Measurements from ENCODE around the gene TESK2. TPM values are rescaled to one million over a fixed set of nuclear protein-coding genes. Genes with fewer than 3 reads are reported as not detected.

Gene TESK2
- total RNA-seq, 6 donors from 2014 or later = 2.3 to 7.4 (median 5.7) TPM

- DNase-seq (no peak), ATAC-seq (ENCODE audit: low FRiP score in 2 of 2) (peak in 1 of 2 donors; percentile 24)
- WGBS, 2 donors = 66 to 76% methylated on average over 12 to 15 of the region's 15 CpGs
Measured at GRCh38 chr1:45508295-45509151, 17.6 kb upstream of the TESK2 start.

GRCh38 chr1:45507893-45508292 lies 16.9 kb upstream of the TESK2 start:
- ATAC-seq (ENCODE audit: low FRiP score in 2 of 2) (no peak), DNase-seq (no peak)
- Histone ChIP-seq H3K36me3 (peaks cover 18 to 48% (median 36%) of the 10 kb centered on the region in 4 donors), H3K9me3 (no peaks in the 10 kb centered on the region), H3K4me1 (peaks cover 5 to 15% (median 11%) of the 10 kb centered on the region in 4 donors), H3K27ac (peak overlapping the region in 3 of 4 donors; percentile 11 to 57 (median 50)), H3K27me3 (no peaks in the 10 kb centered on the region), H3K4me3 (no peak overlapping the region)
- 69 to 94% methylated on average over 3 to 4 of the region's 4 CpGs for WGBS, 2 donors
- TF ChIP-seq EP300 (IDR thresholded peaks at IDR 0.05) = no peak
- TF ChIP-seq POLR2AphosphoS5 (IDR thresholded peaks at IDR 0.05) = no peak
- TF ChIP-seq POLR2A (IDR thresholded peaks at IDR 0.05) = no peak
- TF ChIP-seq, protein P1, sequence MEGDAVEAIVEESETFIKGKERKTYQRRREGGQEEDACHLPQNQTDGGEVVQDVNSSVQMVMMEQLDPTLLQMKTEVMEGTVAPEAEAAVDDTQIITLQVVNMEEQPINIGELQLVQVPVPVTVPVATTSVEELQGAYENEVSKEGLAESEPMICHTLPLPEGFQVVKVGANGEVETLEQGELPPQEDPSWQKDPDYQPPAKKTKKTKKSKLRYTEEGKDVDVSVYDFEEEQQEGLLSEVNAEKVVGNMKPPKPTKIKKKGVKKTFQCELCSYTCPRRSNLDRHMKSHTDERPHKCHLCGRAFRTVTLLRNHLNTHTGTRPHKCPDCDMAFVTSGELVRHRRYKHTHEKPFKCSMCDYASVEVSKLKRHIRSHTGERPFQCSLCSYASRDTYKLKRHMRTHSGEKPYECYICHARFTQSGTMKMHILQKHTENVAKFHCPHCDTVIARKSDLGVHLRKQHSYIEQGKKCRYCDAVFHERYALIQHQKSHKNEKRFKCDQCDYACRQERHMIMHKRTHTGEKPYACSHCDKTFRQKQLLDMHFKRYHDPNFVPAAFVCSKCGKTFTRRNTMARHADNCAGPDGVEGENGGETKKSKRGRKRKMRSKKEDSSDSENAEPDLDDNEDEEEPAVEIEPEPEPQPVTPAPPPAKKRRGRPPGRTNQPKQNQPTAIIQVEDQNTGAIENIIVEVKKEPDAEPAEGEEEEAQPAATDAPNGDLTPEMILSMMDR (IDR thresholded peaks at IDR 0.05) = no peak

More at GRCh38 chr1:45508295-45509151, 17.6 kb upstream of the TESK2 start:
- TF ChIP-seq POLR2A (IDR thresholded peaks at IDR 0.05) (no peak), EP300 (IDR thresholded peaks at IDR 0.05) (no peak), POLR2AphosphoS5 (IDR thresholded peaks at IDR 0.05) (no peak)
- TF ChIP-seq, protein P1 (IDR thresholded peaks at IDR 0.05) = peak in 3 of 6 experiments; percentile 10 to 33 (median 27)
- Histone ChIP-seq H3K27me3 (no peaks in the 10 kb centered on the region), H3K9me3 (no peaks in the 10 kb centered on the region), H3K4me1 (peaks cover 5 to 16% (median 13%) of the 10 kb centered on the region in 4 donors), H3K4me3 (no peak overlapping the region), H3K27ac (peak overlapping the region; percentile 11 to 57 (median 41)), H3K36me3 (peaks cover 18 to 54% (median 42%) of the 10 kb centered on the region in 4 donors)

DNA sequence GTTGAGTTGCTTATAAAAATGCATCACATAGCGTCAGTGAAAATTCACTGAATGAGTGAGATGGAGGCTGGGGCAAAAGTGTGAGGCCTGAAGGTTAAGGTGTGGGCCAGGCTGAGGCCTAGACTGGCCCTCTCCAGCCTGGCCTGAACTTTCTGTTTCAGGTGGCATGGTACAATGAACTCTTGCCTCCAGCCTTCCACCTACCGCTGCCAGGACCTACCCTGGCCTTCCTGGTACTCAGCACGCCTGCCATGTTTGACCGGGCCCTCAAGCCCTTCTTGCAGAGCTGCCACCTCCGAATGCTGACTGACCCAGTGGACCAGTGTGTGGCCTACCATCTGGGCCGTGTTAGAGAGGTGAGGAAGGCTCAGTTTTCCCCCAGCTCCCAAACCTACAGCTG lies 16.2 kb upstream of the TESK2 start:
- peak overlapping the region in 1 of 4 donors; percentile 50 for H3K27ac ChIP-seq
- TF ChIP-seq POLR2A (IDR thresholded peaks at IDR 0.05) (no peak), POLR2AphosphoS5 (IDR thresholded peaks at IDR 0.05) (no peak), EP300 (IDR thresholded peaks at IDR 0.05) (no peak)
- TF ChIP-seq, protein P1 (IDR thresholded peaks at IDR 0.05) = no peak
- 92 to 94% methylated on average over 6 of the region's 6 CpGs for WGBS, 2 donors
- peak in 1 of 2 donors; percentile 16 for ATAC-seq (ENCODE audit: low FRiP score in 2 of 2)
- H3K9me3 ChIP-seq = no peaks in the 10 kb centered on the region
- peaks cover 18 to 41% (median 30%) of the 10 kb centered on the region in 4 donors for H3K36me3 ChIP-seq
- peaks cover 5 to 12% (median 9%) of the 10 kb centered on the region in 4 donors for H3K4me1 ChIP-seq
- DNase-seq = no peak
- H3K4me3 ChIP-seq = no peak overlapping the region
- H3K27me3 ChIP-seq = no peaks in the 10 kb centered on the region

- WGBS, 2 donors = 93 to 94% methylated on average over 14 of the region's 14 CpGs
- ATAC-seq (ENCODE audit: low FRiP score in 2 of 2) = no peak
- no peak overlapping the region for H3K4me3 ChIP-seq
- H3K9me3 ChIP-seq = no peaks in the 10 kb centered on the region
- H3K4me1 ChIP-seq = peaks cover 9 to 21% (median 15%) of the 10 kb centered on the region in 4 donors
- no peak overlapping the region for H3K27ac ChIP-seq
- DNase-seq = no peak
- peaks cover 0 to 6% (median 3%) of the 10 kb centered on the region in 4 donors for H3K36me3 ChIP-seq
- TF ChIP-seq EP300 (IDR thresholded peaks at IDR 0.05) (no peak), POLR2AphosphoS5 (IDR thresholded peaks at IDR 0.05) (no peak), POLR2A (IDR thresholded peaks at IDR 0.05) (no peak)
- TF ChIP-seq, protein P1 (IDR thresholded peaks at IDR 0.05) = no peak
- H3K27me3 ChIP-seq = no peaks in the 10 kb centered on the region
Measured at GRCh38 chr1:45503462-45504360, 12.7 kb upstream of the TESK2 start.
